Neural cell (in vitro differentiated cells): Measurements from ENCODE around the gene DOCK7. TPM values are rescaled to one million over a fixed set of nuclear protein-coding genes. Genes with fewer than 3 reads are reported as not detected.

ENCODE experiments used
- H2AFZ ChIP-seq: fragments of 200-600, 300-800 bp; sonication (generic), shearing (Covaris generic); 2 replicates; pipeline ENCODE4 v1.6.0; 2014; ENCODE audit warnings: low read depth, mild to moderate bottlenecking, antibody characterized with exemption, low read length, moderate library complexity
- H3F3A ChIP-seq: fragments of 200-600 bp; shearing (Covaris generic); 2 replicates; pipeline ENCODE4 v1.6.1; 2016; ENCODE audit warnings: mild to moderate bottlenecking, moderate library complexity, mixed read lengths, antibody characterized with exemption, low read length; ENCODE audit not compliant: insufficient read depth, poor library complexity, severe bottlenecking
- H3K27ac ChIP-seq: fragments of 200-600, 300-800 bp; sonication (generic), shearing (Covaris generic); 2 replicates; pipeline ENCODE4 v1.5.1; 2014; ENCODE audit warnings: mild to moderate bottlenecking, low read length, moderate library complexity
- H3K27me3 ChIP-seq: fragments of 300-800, 200-600 bp; sonication (generic), shearing (Covaris generic); 2 replicates; pipeline ENCODE4 v1.6.0; 2014; ENCODE audit warnings: mild to moderate bottlenecking, low read depth, low read length, moderate library complexity; ENCODE audit not compliant: insufficient read depth
- H3K36me3 ChIP-seq: fragments of 300-800, 200-600 bp; sonication (generic), shearing (Covaris generic); 2 replicates; pipeline ENCODE4 v1.5.1; 2014; ENCODE audit warnings: mild to moderate bottlenecking, antibody characterized with exemption, low read length, moderate library complexity; ENCODE audit not compliant: insufficient read depth
- H3K4me2 ChIP-seq: fragments of 300-800, 200-600 bp; sonication (generic), shearing (Covaris generic); 2 replicates; pipeline ENCODE4 v1.6.0; 2014; ENCODE audit warnings: mild to moderate bottlenecking, low read length
- H3K4me3 ChIP-seq: fragments of 300-800, 200-600 bp; sonication (generic), shearing (Covaris generic); 2 replicates; pipeline ENCODE4 v1.5.1; 2014; ENCODE audit warnings: mild to moderate bottlenecking, low read length, moderate library complexity
- H3K79me2 ChIP-seq: fragments of 200-600 bp; shearing (Covaris generic); replicated peaks from 2 replicates; pipeline ENCODE4 v1.6.0; 2014; ENCODE audit warnings: mild to moderate bottlenecking, low read length, moderate library complexity; ENCODE audit not compliant: insufficient read depth
- H3K9ac ChIP-seq: fragments of 300-800, 200-600 bp; sonication (generic), shearing (Covaris generic); 2 replicates; pipeline ENCODE4 v1.6.1; 2016; ENCODE audit warnings: mild to moderate bottlenecking, low read length, mixed read lengths
- H3K9me2 ChIP-seq: fragments of 200-600 bp; shearing (Covaris generic); 2 replicates; pipeline ENCODE4 v1.6.1; 2016; ENCODE audit warnings: mild to moderate bottlenecking, low read length, mixed read lengths; ENCODE audit not compliant: insufficient read depth
- H3K9me3 ChIP-seq: fragments of 200-600, 300-800 bp; sonication (generic), shearing (Covaris generic); 2 replicates; pipeline ENCODE4 v1.6.1; 2016; ENCODE audit warnings: mild to moderate bottlenecking, mixed run types, low read length, moderate library complexity, mixed read lengths
- H4K20me1 ChIP-seq: fragments of 200-600 bp; shearing (Covaris generic); 2 replicates; pipeline ENCODE4 v1.6.1; 2016; ENCODE audit warnings: mild to moderate bottlenecking, mixed run types; ENCODE audit not compliant: insufficient read depth
- EP300 ChIP-seq: fragments of 450-650 bp; conservative IDR thresholded peaks from 2 replicates; pipeline ENCODE4 v1.6.1; 2014; ENCODE audit warnings: antibody characterized with exemption, mild to moderate bottlenecking, moderate library complexity; ENCODE audit not compliant: poor library complexity, severe bottlenecking
- EZH2 ChIP-seq: fragments of 200-600, 300-800 bp; shearing (Covaris generic), sonication (generic); IDR thresholded peaks from 2 replicates; pipeline ENCODE4 v1.6.1; 2014; ENCODE audit warnings: antibody characterized with exemption, low read length, borderline replicate concordance, mild to moderate bottlenecking; ENCODE audit not compliant: insufficient read depth, poor library complexity, severe bottlenecking
- MXI1 ChIP-seq: fragments of 450-650 bp; conservative IDR thresholded peaks from 2 replicates; pipeline ENCODE4 v1.6.1; 2014; ENCODE audit warnings: antibody characterized with exemption, mild to moderate bottlenecking; ENCODE audit not compliant: poor library complexity, severe bottlenecking
- POLR2AphosphoS5 ChIP-seq: IDR thresholded peaks from 2 replicates; pipeline ENCODE4 v1.6.1; 2012
- RAD21 ChIP-seq: fragments of 450-650 bp; conservative IDR thresholded peaks from 2 replicates; pipeline ENCODE4 v1.6.1; 2014; ENCODE audit warnings: antibody characterized with exemption, mild to moderate bottlenecking, moderate library complexity
- SMC3 ChIP-seq: fragments of 450-650 bp; conservative IDR thresholded peaks from 2 replicates; pipeline ENCODE4 v1.6.1; 2014; ENCODE audit warnings: antibody characterized with exemption, mild to moderate bottlenecking, moderate library complexity; ENCODE audit not compliant: poor library complexity
- TAF1 ChIP-seq: IDR thresholded peaks from 2 replicates; pipeline ENCODE4 v1.6.1; 2012; ENCODE audit warnings: low read depth
- polyA plus RNA-seq: library from polyadenylated mRNA; depleted of rRNA; stranded (reverse); fragments of >200 nt; gene quantifications from 2 replicates; pipeline ENCODE4 v1.2.3, GENCODE V29; 2014
- TF ChIP-seq, protein P1 (sequence below): IDR thresholded peaks from 2 replicates; pipeline ENCODE4 v1.6.1; 2012; ENCODE audit warnings: borderline replicate concordance
- TF ChIP-seq, protein P2 (sequence below): fragments of 450-650 bp; IDR thresholded peaks from 2 replicates; pipeline ENCODE4 v1.5.1; 2014; ENCODE audit warnings: antibody characterized with exemption, mild to moderate bottlenecking, moderate library complexity; ENCODE audit not compliant: poor library complexity, severe bottlenecking

DOCK7 gene
- polyA plus RNA-seq, 1 donor from 2014 or later = 129 TPM

DNA sequence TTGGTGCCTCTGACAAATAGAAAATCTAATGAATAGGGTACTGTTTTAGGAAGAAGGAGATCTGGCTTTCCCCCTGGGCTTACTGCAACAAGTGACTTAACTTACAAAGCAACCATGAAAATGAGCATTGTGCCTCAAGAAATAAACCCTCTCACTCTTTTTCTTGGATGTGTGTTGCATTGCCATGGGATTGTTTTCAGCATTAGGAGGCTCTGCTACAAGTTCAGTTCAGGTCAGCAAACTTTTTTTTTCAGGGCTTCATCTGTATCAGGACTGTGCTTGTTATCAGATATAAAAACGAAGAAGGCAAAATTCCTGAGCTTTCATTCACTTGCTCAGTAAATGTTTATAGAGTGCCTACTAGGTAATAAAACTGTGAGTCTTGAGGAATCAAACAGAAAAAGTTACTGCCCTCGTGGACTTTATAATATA, 37.8 kb upstream of the DOCK7 start:
- no peak overlapping the region for H3K4me2 ChIP-seq
- no peak overlapping the region for H3K27ac ChIP-seq
- no peaks in the 10 kb centered on the region for H3F3A ChIP-seq
- H3K79me2 ChIP-seq = no peaks in the 10 kb centered on the region
- no peaks in the 10 kb centered on the region for H3K9me3 ChIP-seq
- H4K20me1 ChIP-seq = no peaks in the 10 kb centered on the region
- H3K36me3 ChIP-seq = no peaks in the 10 kb centered on the region
- TF ChIP-seq POLR2AphosphoS5 = no peak
- TF ChIP-seq, protein P1, sequence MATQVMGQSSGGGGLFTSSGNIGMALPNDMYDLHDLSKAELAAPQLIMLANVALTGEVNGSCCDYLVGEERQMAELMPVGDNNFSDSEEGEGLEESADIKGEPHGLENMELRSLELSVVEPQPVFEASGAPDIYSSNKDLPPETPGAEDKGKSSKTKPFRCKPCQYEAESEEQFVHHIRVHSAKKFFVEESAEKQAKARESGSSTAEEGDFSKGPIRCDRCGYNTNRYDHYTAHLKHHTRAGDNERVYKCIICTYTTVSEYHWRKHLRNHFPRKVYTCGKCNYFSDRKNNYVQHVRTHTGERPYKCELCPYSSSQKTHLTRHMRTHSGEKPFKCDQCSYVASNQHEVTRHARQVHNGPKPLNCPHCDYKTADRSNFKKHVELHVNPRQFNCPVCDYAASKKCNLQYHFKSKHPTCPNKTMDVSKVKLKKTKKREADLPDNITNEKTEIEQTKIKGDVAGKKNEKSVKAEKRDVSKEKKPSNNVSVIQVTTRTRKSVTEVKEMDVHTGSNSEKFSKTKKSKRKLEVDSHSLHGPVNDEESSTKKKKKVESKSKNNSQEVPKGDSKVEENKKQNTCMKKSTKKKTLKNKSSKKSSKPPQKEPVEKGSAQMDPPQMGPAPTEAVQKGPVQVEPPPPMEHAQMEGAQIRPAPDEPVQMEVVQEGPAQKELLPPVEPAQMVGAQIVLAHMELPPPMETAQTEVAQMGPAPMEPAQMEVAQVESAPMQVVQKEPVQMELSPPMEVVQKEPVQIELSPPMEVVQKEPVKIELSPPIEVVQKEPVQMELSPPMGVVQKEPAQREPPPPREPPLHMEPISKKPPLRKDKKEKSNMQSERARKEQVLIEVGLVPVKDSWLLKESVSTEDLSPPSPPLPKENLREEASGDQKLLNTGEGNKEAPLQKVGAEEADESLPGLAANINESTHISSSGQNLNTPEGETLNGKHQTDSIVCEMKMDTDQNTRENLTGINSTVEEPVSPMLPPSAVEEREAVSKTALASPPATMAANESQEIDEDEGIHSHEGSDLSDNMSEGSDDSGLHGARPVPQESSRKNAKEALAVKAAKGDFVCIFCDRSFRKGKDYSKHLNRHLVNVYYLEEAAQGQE = no peak
- TF ChIP-seq RAD21 = no peak
- no peak for TF ChIP-seq MXI1
- no peak for TF ChIP-seq TAF1
- TF ChIP-seq, protein P2, sequence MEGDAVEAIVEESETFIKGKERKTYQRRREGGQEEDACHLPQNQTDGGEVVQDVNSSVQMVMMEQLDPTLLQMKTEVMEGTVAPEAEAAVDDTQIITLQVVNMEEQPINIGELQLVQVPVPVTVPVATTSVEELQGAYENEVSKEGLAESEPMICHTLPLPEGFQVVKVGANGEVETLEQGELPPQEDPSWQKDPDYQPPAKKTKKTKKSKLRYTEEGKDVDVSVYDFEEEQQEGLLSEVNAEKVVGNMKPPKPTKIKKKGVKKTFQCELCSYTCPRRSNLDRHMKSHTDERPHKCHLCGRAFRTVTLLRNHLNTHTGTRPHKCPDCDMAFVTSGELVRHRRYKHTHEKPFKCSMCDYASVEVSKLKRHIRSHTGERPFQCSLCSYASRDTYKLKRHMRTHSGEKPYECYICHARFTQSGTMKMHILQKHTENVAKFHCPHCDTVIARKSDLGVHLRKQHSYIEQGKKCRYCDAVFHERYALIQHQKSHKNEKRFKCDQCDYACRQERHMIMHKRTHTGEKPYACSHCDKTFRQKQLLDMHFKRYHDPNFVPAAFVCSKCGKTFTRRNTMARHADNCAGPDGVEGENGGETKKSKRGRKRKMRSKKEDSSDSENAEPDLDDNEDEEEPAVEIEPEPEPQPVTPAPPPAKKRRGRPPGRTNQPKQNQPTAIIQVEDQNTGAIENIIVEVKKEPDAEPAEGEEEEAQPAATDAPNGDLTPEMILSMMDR = no peak
- TF ChIP-seq EZH2 = no peak
- no peak for TF ChIP-seq SMC3
- no peak for TF ChIP-seq EP300
- no peaks in the 10 kb centered on the region for H3K27me3 ChIP-seq
- H2AFZ ChIP-seq = no peak overlapping the region
- H3K9ac ChIP-seq = no peak overlapping the region
- H3K4me3 ChIP-seq = no peak overlapping the region
- H3K9me2 ChIP-seq = no peaks in the 10 kb centered on the region

DNA sequence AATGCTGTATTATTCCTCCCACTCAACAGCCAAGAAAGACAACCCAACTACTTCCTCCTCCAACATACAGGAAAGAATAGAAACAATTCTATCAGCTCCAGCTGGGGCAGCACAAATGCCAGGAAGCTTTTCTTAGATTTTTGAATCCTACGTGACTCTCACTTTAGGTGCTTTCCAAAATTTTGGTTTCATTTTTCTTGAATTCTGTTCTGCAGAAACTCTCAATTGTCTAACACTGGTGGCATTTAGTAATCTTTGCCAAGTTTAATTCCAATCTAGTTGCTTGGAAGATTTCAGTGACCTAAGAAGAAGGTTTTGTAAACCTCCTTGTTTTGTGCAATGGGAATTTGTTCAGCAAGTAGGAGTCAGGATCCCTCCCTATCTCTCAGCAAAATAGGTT, 37.1 kb upstream of the DOCK7 start:
- TF ChIP-seq TAF1 = no peak
- TF ChIP-seq EP300 = no peak
- no peak for TF ChIP-seq SMC3
- no peak for TF ChIP-seq MXI1
- TF ChIP-seq, protein P1 = no peak
- no peak for TF ChIP-seq POLR2AphosphoS5
- no peak for TF ChIP-seq RAD21
- TF ChIP-seq EZH2 = no peak
- TF ChIP-seq, protein P2 = no peak
- Histone ChIP-seq H3K27me3 (no peaks in the 10 kb centered on the region), H4K20me1 (no peaks in the 10 kb centered on the region), H3K9ac (no peak overlapping the region), H3F3A (no peaks in the 10 kb centered on the region), H3K9me2 (no peaks in the 10 kb centered on the region), H3K9me3 (no peaks in the 10 kb centered on the region), H2AFZ (no peak overlapping the region), H3K79me2 (no peaks in the 10 kb centered on the region), H3K4me2 (no peak overlapping the region), H3K36me3 (no peaks in the 10 kb centered on the region), H3K27ac (no peak overlapping the region), H3K4me3 (no peak overlapping the region)
